ENCODE results near the gene LRRC59.
"Not testable (repeated sequence)": the region's sequence is repeated elsewhere in the genome, so short reads cannot be mapped to it uniquely, and the experiment has no call there.

LRRC59 gene

DNA sequence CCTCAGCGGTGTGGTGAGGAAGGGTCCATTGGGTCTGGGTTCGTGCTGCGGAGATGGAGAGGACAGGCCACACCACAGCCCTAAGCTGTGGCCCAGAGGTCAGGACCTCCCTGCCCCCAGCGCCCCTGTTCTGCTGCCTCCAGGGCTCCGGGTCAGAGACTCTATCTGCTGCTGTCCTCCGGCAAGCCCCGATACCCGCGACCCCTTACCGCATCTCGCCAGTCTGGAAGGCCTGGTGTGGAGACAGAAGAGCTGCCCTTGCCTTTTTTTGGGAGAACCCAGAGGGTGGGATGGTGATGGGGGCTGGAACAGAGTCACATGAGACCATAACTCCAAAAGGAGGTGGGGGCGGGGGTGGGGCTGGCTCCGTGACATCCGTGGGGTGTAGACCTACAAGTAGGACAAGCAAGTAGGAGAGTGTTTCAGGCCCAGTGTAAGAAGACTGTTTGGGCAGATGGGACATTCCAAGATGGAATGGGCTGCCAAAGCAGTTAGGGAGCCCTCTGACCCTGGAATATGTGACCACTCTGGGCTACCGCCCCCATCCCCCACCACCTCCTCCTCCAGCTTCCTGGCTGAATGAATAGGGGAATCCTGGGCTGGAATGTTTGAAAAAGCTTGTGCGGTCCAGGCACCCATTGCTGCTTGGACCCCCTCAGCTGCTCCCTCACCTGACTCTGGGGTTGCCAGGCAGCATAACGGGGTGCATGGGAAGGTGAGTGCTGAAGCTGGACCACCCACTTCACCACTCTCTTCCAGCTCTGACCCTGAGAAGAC lies 50.0 kb downstream of the LRRC59 start:
- DNase-seq: no peak
- no peak for ATAC-seq

DNA sequence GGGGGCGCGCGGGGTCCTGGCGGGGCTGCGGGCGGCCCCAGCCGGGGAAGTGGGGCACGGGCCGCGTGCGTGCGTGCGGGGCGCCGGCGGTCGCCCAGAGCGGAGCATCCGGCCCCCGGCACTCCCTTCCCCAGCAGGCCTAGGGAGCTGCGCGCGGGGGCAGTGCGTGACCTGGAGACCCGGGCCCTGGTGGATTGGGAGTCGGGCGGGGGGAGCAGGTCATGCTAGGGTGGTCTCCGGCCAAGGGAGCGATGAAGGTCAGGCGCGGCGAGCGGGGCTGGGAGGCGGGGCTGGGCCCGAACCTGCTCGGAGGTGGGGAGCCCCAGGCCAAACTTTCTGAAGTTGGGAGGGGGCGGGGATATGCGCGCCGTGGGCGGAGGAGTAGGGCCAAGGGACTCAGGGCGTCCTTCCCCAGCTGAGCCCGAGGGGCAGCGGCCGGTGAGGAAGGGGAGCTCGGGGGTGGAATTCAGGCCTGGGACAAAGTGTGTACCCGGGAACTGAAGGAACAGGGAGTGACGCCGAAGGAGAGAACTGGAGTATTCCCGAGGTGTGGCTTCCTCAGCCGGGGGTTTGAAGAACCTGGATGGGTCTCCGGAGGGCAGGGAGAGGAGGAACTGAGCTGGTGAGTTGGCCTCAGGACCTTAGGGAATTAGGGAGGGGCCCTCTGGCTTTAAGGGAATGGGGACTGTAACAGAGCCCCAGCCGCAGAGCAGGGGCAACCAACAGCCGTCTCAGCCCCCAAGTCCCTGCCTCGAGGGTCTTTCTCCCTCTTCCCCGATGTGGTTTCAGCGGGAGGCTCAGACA lies 50.8 kb downstream of the LRRC59 start:
- peak; percentile 63 for DNase-seq
- peak; percentile 45 for ATAC-seq

DNA sequence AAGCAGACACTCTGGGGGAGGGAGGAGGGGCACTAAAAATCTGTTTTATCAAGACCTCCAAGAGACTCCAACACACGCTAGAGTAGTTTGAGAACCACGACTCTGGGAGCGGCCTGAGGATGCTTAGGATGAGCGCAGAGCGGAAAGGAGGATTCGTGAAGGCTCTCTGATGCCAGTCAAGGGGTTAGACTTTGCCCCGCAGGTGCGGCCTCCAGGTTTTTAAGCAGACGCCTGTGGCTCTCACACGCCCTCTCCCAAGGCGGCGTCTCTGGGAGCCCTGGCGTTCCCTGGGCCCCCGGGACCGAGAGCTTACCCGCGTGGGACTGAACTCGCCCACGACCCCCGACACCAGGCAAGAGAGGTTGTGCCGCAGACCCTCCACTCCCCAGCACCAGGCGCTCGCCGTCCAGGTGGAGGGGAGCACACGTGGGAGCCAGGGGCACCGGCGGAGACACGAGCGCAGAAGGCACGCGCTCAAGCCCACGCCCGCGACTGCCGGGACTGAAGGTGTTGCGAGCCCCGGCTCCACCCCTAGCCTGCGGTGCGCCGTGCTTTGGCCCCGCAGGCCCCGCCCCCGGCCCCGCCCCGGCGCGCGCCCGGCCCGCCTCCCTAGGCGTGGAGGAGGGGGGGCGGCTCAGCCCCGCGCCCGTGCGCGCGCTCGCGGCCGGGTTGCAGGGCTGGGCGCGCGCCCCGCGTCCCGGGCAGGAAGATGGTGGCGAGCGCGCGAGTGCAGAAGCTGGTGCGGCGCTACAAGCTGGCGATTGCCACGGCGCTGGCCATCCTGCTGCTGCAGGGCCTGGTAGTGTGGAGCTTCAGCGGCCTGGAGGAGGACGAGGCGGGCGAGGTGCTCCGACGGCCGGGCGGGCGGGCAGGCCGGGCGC lies 51.7 kb downstream of the LRRC59 start, which contains the start of gene XYLT2:
TSS of gene XYLT2 (plus strand) at position 695 of the 881 bp plus-strand sequence. CDS start at position 710, 15 bp downstream.
- ATAC-seq (peak; percentile 93), DNase-seq (peak; percentile 93)

DNA sequence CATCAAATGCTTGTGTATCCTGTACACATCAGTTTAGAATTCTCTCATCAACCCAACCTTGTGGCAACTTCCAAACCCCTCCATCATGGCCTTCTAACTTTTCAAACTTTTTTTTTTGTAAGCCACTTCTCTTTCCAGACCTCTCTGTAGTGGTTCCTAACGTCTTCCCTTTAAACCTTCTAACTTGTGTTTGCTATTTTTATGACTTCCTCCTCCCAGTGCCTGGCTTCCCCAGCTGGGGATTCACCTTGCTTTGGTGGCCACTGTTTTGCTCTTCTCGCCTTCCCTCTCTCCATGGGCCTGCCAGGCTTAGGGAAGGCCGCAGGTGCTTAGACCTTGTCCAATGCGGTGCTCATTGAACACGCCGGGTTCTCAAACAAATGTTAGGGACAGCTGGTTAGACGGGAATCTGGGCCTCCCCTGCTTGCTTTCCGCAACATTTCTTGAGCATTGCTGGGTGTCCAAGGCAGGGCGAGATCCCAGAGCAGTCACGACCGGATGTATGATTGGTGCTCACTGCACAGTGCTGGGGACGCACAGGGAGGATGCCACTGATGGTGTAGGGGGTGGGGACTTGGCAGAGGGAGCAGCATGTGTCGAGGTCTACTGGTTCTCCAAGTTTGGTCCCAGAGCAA lies 52.5 kb downstream of the LRRC59 start:
- DNase-seq (no peak), ATAC-seq (no peak)

DNA sequence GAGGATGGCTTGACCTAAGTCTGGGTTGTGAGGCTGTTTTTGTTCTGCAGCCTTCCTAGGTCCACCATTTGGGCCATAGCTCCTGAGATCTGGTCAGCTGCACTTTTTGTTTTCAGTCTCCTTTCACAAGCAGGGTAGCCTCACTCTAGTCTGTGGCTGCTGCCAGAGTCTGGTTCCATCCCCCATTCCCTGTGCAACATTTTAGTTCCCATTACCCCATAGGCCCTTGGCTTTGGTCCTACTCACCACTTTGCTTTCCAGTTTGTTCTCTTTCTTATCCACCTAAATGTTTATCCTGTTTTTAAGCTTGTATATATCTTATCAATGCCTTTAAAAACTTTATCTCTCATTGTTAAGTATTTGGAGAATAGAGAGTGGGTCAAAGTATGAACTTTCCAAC lies 57.9 kb downstream of the LRRC59 start:
- no peak for ATAC-seq
- DNase-seq: no peak

DNA sequence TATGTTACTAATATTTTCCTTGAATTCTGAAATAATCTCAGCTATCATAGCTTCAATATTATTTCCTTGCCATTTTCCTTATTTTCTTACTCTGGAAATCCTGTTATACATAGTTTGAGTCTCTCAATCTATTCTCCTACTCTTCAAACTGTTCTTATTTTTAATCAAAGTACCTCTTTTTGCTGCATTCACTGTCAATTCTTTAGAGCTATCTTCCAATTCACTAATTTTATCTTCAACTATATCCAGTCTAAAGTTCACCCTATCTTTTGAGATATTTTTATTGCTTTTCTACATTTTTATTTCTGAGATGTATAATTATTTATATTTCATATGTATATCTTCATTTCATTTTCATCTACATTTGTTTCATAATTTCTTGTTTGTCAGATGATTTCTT lies 58.7 kb downstream of the LRRC59 start:
- ATAC-seq: no peak
- DNase-seq: no peak

DNA sequence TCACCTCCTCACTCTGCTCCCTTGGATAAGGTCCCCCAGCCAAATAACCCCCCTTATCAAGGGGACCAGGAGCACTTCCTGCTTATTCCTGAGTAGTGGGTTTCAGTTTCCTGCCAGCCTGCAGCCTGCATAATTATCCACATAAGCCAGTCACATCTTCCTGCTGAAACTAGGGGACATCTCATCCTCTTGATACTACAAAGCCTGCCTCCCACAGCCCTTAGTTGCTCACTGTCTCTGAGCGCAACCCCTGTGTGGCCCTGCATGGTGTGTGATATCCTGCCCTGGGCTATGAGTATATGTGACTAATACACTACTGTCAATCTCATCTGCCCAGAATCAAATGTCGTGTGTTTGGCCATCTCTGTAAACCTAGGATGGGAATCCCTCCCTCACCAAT lies 59.4 kb downstream of the LRRC59 start:
- DNase-seq (no peak), ATAC-seq (peak; percentile 79)

DNA sequence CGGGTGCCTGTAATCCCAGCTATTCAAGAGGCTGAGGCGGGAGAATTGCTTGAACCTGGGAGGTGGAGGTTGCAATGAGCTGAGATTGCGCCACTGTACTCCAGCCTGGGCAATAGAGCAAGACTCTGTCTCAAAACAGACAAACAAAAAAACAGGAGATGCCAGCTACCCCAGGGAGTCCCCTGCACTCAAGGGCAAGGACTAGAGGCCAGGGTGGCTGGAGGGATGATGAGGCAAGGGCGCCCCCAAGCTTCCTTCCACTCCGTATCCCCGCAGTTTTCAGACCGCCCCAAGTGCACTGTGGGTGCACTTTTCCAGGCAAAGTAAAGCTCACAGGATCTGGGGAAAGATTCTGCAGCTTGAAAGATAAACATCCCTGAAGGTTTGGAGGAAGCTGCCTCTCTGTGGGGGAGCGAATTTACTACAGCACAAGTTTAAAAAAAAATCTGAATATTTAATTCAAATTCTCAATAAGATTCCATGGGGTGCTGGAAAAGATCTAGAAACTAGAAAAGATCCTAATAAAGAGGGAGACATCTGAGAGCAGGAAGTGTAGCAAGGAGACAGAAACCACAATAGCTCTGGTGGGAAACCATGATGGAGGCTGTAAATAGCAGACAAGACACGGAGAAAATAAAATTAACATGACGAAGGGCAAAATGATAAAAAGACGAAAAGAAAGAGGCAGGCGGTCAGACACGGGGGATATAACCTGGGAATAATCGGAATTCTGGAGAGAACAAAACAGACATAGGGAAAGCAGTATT lies 63.8 kb downstream of the LRRC59 start:
- not testable (repeated sequence) for DNase-seq, ATAC-seq

DNA sequence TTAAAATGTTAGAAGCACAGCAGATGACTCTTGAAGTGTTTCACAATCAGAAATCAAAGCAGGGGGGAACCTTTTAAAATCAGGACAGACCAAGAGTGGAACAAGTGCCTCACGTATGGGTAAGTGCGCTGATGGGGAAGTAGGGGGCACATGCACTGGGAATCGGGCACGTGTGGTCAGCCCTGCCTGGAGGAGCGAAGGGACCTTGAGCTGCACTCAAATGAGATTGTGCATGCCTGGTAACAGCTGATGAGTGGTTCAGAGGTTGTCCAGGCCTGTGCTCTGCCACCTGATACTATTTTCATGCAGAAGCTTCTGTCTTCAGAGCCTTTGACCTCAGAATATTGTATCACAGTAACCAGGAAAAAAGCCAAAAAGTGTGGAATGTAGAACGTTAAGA lies 65.1 kb downstream of the LRRC59 start:
- ATAC-seq (no peak), DNase-seq (no peak)

Data from stimulated activated naive CD8-positive, alpha-beta T cell treated with anti-CD3 and anti-CD28 coated beads, Interleukin-15, Interleukin-2, amounts not matched to agents 100 U/mL and 50 U/mL, for 24 hours (primary cell).